Endodermal cell (in vitro differentiated cells): ENCODE results near the gene LSAMP. TPM values are rescaled to one million over a fixed set of nuclear protein-coding genes. Genes with fewer than 3 reads are reported as not detected.

Source experiments
- DNase-seq: peaks from one replicate; pipeline ENCODE4 v3.0.0-alpha.2; 2017
- H3K27ac ChIP-seq: 2 replicates; pipeline ENCODE4 v1.5.1; 2013; ENCODE audit warnings: mild to moderate bottlenecking, low read depth, low read length, moderate library complexity
- H3K27me3 ChIP-seq: 2 replicates; pipeline ENCODE4 v1.6.1; 2013; ENCODE audit warnings: mild to moderate bottlenecking, low read length, moderate library complexity; ENCODE audit not compliant: insufficient read depth, control insufficient read depth, poor library complexity, severe bottlenecking
- H3K36me3 ChIP-seq: 2 replicates; pipeline ENCODE4 v1.7.0; 2013; ENCODE audit warnings: mild to moderate bottlenecking, low read length, moderate library complexity; ENCODE audit not compliant: control insufficient read depth, insufficient read depth
- H3K4me1 ChIP-seq: one replicate; pipeline ENCODE4 v1.7.0; 2013; ENCODE audit warnings: low read length; ENCODE audit not compliant: control insufficient read depth, insufficient read depth
- H3K4me3 ChIP-seq: 2 replicates; pipeline ENCODE4 v1.5.1; 2013; ENCODE audit warnings: mild to moderate bottlenecking, low read length, moderate library complexity
- H3K9ac ChIP-seq: 2 replicates; pipeline ENCODE4 v1.6.1; 2013; ENCODE audit warnings: mild to moderate bottlenecking, low read length, moderate library complexity; ENCODE audit not compliant: poor library complexity, severe bottlenecking; ENCODE audit errors: extremely low read depth
- H3K9me3 ChIP-seq: 2 replicates; pipeline ENCODE4 v1.6.1; 2013; ENCODE audit warnings: mild to moderate bottlenecking, low read length, moderate library complexity; ENCODE audit not compliant: control insufficient read depth
- H3K27ac Mint-ChIP-seq: 2 replicates; pipeline ENCODE4 v1.8.0; 2020; ENCODE audit warnings: mixed read lengths
- H3K27me3 Mint-ChIP-seq: 2 replicates; pipeline ENCODE4 v1.8.0; 2021; ENCODE audit warnings: mild to moderate bottlenecking, mixed read lengths; ENCODE audit not compliant: insufficient read depth
- H3K36me3 Mint-ChIP-seq: 2 replicates; pipeline ENCODE4 v1.8.0; 2020; ENCODE audit warnings: low read depth, mixed read lengths
- H3K4me1 Mint-ChIP-seq: 2 replicates; pipeline ENCODE4 v1.8.0; 2020; ENCODE audit warnings: mixed read lengths
- H3K4me3 Mint-ChIP-seq: 2 replicates; pipeline ENCODE4 v1.8.0; 2020; ENCODE audit warnings: mild to moderate bottlenecking, moderate library complexity, mixed read lengths
- H3K9me3 Mint-ChIP-seq: 2 replicates; pipeline ENCODE4 v1.8.0; 2020; ENCODE audit warnings: mild to moderate bottlenecking, mixed read lengths
- WGBS, 2 experiments: methylation state at CpG; one replicate each; pipeline versions ENCODE4 v1.1.5 to v1.1.7; 2013; ENCODE audit warnings: missing lambda C conversion rate in 2 of 2, mixed read lengths in 1 of 2; ENCODE audit not compliant: insufficient coverage in 1 of 2, insufficient read length in 1 of 2; 5-methylcytosine and 5-hydroxymethylcytosine counted together
- total RNA-seq, 2 donors: library from RNA; stranded (reverse); fragmentation: NEBNext Ultra II Directional in 1 of 2; extraction: Animal tissue kit (Norgen Biotek cat#: 25700) in 1 of 2; gene quantifications; 2 replicates in 1 of 2; 3 replicates in 1 of 2; pipeline ENCODE4 v1.2.1, GENCODE V29; 2021
- TF ChIP-seq, protein P1 (sequence below): fragments of 200-600 bp; sonication (generic); conservative IDR thresholded peaks from 2 replicates; pipeline ENCODE4 v1.5.0; 2021; ENCODE audit warnings: antibody characterized with exemption, mild to moderate bottlenecking

Gene LSAMP
- total RNA-seq, 2 donors from 2014 or later, result 4.4 to 10.2 TPM

DNA sequence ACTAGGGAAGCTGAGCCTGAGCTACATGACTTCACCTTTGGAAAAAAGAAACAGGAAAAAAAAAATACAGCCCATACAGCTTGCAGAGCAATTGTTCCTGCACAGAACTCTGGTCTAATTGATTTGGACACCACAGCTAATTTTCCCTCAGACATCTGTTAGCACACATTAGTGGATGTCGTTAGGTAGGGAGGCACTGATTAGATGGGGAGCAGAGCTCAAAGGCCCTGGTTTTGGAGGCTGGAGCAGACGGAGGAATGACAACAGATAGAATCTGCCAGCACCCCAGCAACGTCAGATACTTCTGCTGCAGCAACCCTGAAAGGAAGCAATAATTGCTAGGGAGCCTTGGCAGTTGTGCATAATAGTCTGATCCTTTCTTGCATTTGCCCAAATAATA is 398.9 kb downstream of the LSAMP start:
- TF ChIP-seq, protein P1, sequence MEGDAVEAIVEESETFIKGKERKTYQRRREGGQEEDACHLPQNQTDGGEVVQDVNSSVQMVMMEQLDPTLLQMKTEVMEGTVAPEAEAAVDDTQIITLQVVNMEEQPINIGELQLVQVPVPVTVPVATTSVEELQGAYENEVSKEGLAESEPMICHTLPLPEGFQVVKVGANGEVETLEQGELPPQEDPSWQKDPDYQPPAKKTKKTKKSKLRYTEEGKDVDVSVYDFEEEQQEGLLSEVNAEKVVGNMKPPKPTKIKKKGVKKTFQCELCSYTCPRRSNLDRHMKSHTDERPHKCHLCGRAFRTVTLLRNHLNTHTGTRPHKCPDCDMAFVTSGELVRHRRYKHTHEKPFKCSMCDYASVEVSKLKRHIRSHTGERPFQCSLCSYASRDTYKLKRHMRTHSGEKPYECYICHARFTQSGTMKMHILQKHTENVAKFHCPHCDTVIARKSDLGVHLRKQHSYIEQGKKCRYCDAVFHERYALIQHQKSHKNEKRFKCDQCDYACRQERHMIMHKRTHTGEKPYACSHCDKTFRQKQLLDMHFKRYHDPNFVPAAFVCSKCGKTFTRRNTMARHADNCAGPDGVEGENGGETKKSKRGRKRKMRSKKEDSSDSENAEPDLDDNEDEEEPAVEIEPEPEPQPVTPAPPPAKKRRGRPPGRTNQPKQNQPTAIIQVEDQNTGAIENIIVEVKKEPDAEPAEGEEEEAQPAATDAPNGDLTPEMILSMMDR, result no peak
- H3K36me3 Mint-ChIP-seq, result no peaks in the 10 kb centered on the region
- no peak overlapping the region for H3K4me3 Mint-ChIP-seq
- no peak overlapping the region for H3K27ac Mint-ChIP-seq
- no peaks in the 10 kb centered on the region for H3K27me3 Mint-ChIP-seq
- H3K9me3 Mint-ChIP-seq, result no peaks in the 10 kb centered on the region
- Histone ChIP-seq H3K27me3 (no peaks in the 10 kb centered on the region), H3K27ac (no peak overlapping the region), H3K4me1 (no peaks in the 10 kb centered on the region), H3K9ac (no peak overlapping the region), H3K4me3 (no peak overlapping the region), H3K9me3 (no peaks in the 10 kb centered on the region), H3K36me3 (no peaks in the 10 kb centered on the region)
- DNase-seq, result no peak
- WGBS, 2 experiments, result 77 to 85% methylated on average over 2 to 3 of the region's 3 CpGs
- peaks cover 10% of the 10 kb centered on the region for H3K4me1 Mint-ChIP-seq

DNA sequence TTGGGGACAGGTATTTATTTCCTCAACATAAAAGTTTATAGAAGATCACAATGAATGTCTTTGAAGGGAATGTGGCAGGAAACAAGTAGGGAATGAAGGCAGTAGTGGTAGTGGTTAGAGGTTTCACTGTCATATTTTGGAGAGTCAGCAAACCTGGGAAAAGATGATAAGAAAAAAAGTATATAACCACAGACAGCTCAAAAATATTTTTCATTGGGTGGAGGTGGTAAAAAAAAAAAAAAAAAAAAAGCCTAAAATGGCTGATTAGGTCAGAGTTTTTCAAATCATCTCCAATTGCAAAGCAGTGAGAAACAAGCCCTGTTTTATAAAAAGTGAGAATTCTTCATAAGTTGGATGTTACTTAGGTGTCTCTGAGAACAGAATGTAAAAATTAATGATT is 400.0 kb downstream of the LSAMP start:
- no peaks in the 10 kb centered on the region for H3K27me3 ChIP-seq
- TF ChIP-seq, protein P1, result no peak
- H3K27ac ChIP-seq, result no peak overlapping the region
- no peaks in the 10 kb centered on the region for H3K36me3 ChIP-seq
- no peak overlapping the region for H3K9ac ChIP-seq
- Mint-ChIP-seq H3K36me3 (no peaks in the 10 kb centered on the region), H3K27ac (no peak overlapping the region), H3K4me3 (no peak overlapping the region), H3K4me1 (peaks cover 4% of the 10 kb centered on the region), H3K27me3 (no peaks in the 10 kb centered on the region), H3K9me3 (no peaks in the 10 kb centered on the region)
- H3K4me1 ChIP-seq, result no peaks in the 10 kb centered on the region
- no peak for DNase-seq
- H3K9me3 ChIP-seq, result no peaks in the 10 kb centered on the region
- no peak overlapping the region for H3K4me3 ChIP-seq

DNA sequence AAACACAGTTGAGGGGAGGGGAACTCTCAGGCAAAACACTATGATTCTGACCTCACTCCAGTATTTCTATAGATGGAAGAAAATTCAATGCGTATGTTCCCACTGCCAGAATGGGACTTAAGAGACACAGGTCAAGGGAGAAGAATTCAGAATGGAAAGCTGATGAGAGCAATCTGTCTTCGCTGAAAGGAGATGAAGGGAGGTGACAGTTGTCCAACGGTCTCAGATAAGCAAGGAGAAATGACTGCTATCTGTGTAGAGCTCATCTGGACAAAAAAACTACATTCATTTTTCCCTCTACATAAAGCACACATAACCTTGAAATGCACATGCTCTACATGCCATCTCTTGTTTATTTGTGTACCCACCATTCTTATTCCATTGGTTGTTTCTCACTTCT is 405.1 kb downstream of the LSAMP start:
- H3K4me1 Mint-ChIP-seq, result peaks cover 9% of the 10 kb centered on the region
- no peak overlapping the region for H3K27ac Mint-ChIP-seq
- H3K27me3 Mint-ChIP-seq, result no peaks in the 10 kb centered on the region
- Histone ChIP-seq H3K9me3 (no peaks in the 10 kb centered on the region), H3K27me3 (no peaks in the 10 kb centered on the region), H3K9ac (no peak overlapping the region), H3K4me3 (no peak overlapping the region), H3K36me3 (no peaks in the 10 kb centered on the region), H3K4me1 (peaks cover 3% of the 10 kb centered on the region), H3K27ac (no peak overlapping the region)
- 81 to 93% methylated on average over 3 of the region's 3 CpGs for WGBS, 2 experiments
- H3K36me3 Mint-ChIP-seq, result no peaks in the 10 kb centered on the region
- TF ChIP-seq, protein P1, result no peak
- H3K9me3 Mint-ChIP-seq, result no peaks in the 10 kb centered on the region
- DNase-seq, result no peak
- no peak overlapping the region for H3K4me3 Mint-ChIP-seq
